GM15510 (cell line): ENCODE results near the gene AP3S1.

Experiments
- POLR2A ChIP-seq: IDR thresholded peaks from 3 replicates; pipeline ENCODE4 v1.6.1; 2011; ENCODE audit warnings: borderline replicate concordance; ENCODE audit not compliant: insufficient read length; ENCODE audit errors: extremely low read depth

The AP3S1 gene

DNA sequence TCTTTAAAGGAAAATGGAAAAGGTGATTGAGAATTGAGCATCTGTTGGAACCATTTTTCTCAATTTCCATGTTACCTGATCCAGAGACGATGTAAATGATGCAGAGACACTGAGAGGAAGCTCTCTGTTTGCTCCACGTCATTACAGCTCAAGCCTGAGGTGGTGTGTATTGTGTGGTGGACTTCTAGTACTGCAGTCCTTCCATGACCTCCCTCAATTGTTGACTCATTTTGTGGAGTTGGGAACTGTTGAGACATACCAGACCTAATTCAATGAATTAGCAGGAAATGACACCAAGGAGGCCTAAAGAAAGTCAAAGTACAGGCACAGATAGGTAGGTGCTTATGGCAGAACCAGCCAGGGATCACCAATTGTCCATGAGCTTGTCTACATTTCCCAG is 104.9 kb downstream of the AP3S1 start:
- no peak for TF ChIP-seq POLR2A

- TF ChIP-seq POLR2A = no peak
Measured at GRCh38 chr5:115947260-115947659, 105.5 kb downstream of the AP3S1 start.

- no peak for TF ChIP-seq POLR2A
Measured at GRCh38 chr5:115948091-115948534, 106.4 kb downstream of the AP3S1 start.

GRCh38 chr5:115949096-115949495 is 107.4 kb downstream of the AP3S1 start:
- no peak for TF ChIP-seq POLR2A

GRCh38 chr5:115952588-115952987 is 110.9 kb downstream of the AP3S1 start:
- TF ChIP-seq POLR2A = no peak

DNA sequence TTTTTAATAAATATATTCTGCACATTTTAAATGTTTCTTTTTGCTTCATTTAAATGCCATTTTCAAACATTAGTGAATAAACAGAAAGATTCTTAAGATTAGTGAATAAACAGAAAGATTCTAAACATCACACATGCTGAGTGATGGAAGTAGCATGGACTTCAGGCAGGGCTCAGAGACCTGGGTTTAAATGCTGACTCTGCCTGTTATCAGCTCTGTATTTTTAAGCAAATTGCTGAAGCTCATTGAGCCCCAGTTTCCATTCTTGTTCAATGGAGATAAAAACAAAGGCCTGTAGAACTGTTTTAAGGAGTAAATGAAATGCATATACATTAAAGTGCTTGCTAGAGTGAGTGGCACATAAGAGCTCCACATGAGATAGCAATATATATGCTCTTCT is 112.4 kb downstream of the AP3S1 start:
- no peak for TF ChIP-seq POLR2A

GRCh38 chr5:115956957-115957356 is 115.2 kb downstream of the AP3S1 start:
- TF ChIP-seq POLR2A = no peak

DNA sequence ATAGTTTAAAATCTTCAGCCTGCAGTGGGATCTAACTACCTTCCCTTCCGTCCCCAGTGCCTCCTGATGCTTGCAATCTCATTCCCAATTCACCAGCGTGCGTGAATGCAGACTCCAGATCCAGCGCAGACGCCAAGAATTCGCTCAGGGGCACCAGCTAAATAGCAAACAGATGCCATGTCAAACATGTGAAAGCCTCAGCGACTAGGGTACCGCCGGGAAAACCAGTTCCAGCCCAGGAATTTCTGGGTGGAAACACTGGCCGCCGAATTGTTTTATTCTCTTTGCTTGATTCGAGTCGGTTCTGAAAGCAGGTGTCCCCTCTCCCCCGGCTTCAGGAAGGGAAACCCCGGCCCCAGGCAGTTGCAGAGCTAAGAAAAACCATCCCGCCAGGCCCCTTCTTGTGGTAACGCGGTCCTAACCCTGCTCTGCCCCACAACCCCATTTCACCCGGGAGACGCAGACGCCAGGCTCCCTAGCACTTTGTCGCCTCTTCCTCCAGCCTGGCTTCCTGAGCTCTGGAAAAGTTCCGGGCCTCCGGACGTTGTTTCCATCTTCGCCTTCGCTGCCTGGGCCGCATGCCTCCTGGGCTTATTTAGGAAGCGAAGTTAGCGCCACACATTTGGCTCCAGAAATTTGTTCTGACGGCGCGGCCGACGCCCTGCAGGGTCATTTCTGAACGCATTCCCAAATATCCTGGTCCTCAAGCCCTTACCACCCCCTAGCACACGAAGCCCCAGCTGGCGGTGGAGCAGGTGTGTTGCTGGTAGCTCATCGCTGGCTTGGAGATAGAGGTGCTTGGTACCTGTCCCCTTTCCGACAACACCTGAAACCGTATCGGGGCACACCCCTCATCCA is 119.9 kb downstream of the AP3S1 start:
- no peak for TF ChIP-seq POLR2A

DNA sequence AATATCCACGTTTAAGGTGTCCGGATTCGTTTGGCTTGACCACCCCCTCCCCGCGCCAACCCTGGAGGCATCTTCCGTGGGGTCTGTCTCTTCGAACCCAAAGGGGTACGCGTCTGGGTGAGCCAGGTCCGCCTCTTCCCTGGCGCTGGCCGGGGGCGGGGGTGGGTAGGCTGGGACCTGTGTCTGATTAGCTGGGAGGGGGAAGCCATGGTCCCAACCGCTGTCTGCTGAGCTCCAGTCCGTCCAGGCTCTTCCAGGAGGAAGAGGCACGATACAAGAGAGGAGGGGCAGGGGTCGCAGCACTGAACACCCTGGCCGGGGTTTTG is 120.5 kb downstream of the AP3S1 start, which contains the start of gene LVRN:
LVRN (plus strand) TSS at position 237 of the 326 bp plus-strand sequence. CDS start 143 bp downstream, outside the sequence.
- TF ChIP-seq POLR2A = no peak

- no peak for TF ChIP-seq POLR2A
Measured at GRCh38 chr5:115962565-115963402, 121.0 kb downstream of the AP3S1 start.

GRCh38 chr5:115963566-115963965 is 121.8 kb downstream of the AP3S1 start:
- TF ChIP-seq POLR2A = no peak
